ENCODE results near the gene LDLRAD4.

GRCh38 chr18:13260197-13260934 lies 41.8 kb downstream of the LDLRAD4 start:
- TF ChIP-seq CTCF (IDR thresholded peaks at IDR 0.05): no peak
- no peak for TF ChIP-seq POLR2A (IDR thresholded peaks at IDR 0.05)

All from stomach (tissue), 4 donors.